BE2C (cell line): ENCODE data around the gene OXER1. TPM values are rescaled to one million over a fixed set of nuclear protein-coding genes. Genes with fewer than 3 reads are reported as not detected.
A peak's percentile ranks its signal among the peaks of the same experiment; 100 is the strongest.

ENCODE experiments used
- DNase-seq: peaks from one replicate; pipeline ENCODE4 v3.0.0-alpha.2; 2020
- H3K27me3 ChIP-seq: fragments of 250-450 bp; sonication (Bioruptor Pico); 2 replicates; pipeline ENCODE4 v1.5.1; 2020; ENCODE audit warnings: mild to moderate bottlenecking
- H3K36me3 ChIP-seq: fragments of 250-450 bp; sonication (Bioruptor Pico); 2 replicates; pipeline ENCODE4 v1.5.1; 2020; ENCODE audit warnings: mild to moderate bottlenecking
- H3K4me1 ChIP-seq: fragments of 250-450 bp; sonication (Bioruptor Pico); 2 replicates; pipeline ENCODE4 v1.5.1; 2020
- H3K4me3 ChIP-seq: 2 replicates; pipeline ENCODE4 v1.5.1; 2011; ENCODE audit warnings: low read depth, low read length
- H3K9me3 ChIP-seq: fragments of 250-450 bp; sonication (Bioruptor Pico); 2 replicates; pipeline ENCODE4 v1.5.1; 2020
- polyA plus RNA-seq: library from polyadenylated mRNA; unstranded; fragments of >200 nt; gene quantifications from one replicate; pipeline ENCODE4 v1.2.1, GENCODE V29; 2012; ENCODE audit warnings: low read depth, missing spikeins; ENCODE audit not compliant: insufficient read length, insufficient read depth
- TF ChIP-seq, protein P1 (sequence below): IDR thresholded peaks from 2 replicates; pipeline ENCODE4 v1.5.1; 2012; ENCODE audit warnings: mild to moderate bottlenecking, low read depth, low read length

The OXER1 gene, protein sequence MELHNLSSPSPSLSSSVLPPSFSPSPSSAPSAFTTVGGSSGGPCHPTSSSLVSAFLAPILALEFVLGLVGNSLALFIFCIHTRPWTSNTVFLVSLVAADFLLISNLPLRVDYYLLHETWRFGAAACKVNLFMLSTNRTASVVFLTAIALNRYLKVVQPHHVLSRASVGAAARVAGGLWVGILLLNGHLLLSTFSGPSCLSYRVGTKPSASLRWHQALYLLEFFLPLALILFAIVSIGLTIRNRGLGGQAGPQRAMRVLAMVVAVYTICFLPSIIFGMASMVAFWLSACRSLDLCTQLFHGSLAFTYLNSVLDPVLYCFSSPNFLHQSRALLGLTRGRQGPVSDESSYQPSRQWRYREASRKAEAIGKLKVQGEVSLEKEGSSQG
- polyA plus RNA-seq, result not detected

GRCh38 chr2:42764096-42764495, at the start of gene OXER1:
Gene OXER1 (minus strand): TSS chr2:42764135. CDS start chr2:42764062, 73 bp downstream.
- H3K4me3 ChIP-seq, result no peak within 1 kb of the TSS
- TF ChIP-seq, protein P1, sequence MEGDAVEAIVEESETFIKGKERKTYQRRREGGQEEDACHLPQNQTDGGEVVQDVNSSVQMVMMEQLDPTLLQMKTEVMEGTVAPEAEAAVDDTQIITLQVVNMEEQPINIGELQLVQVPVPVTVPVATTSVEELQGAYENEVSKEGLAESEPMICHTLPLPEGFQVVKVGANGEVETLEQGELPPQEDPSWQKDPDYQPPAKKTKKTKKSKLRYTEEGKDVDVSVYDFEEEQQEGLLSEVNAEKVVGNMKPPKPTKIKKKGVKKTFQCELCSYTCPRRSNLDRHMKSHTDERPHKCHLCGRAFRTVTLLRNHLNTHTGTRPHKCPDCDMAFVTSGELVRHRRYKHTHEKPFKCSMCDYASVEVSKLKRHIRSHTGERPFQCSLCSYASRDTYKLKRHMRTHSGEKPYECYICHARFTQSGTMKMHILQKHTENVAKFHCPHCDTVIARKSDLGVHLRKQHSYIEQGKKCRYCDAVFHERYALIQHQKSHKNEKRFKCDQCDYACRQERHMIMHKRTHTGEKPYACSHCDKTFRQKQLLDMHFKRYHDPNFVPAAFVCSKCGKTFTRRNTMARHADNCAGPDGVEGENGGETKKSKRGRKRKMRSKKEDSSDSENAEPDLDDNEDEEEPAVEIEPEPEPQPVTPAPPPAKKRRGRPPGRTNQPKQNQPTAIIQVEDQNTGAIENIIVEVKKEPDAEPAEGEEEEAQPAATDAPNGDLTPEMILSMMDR, result no peak
- H3K36me3 ChIP-seq, result no peaks in the 10 kb centered on the region
- no peak for DNase-seq
- H3K9me3 ChIP-seq, result no peaks in the 10 kb centered on the region
- H3K27me3 ChIP-seq, result no peaks in the 10 kb centered on the region
- no peaks in the 10 kb centered on the region; the same call in 1 of the 2 replicates for H3K4me1 ChIP-seq

- no peaks in the 10 kb centered on the region for H3K9me3 ChIP-seq
- TF ChIP-seq, protein P1, result peak; percentile 66
- no peak overlapping the region for H3K4me3 ChIP-seq
- H3K36me3 ChIP-seq, result no peaks in the 10 kb centered on the region
- H3K27me3 ChIP-seq, result no peaks in the 10 kb centered on the region
- DNase-seq, result no peak
- H3K4me1 ChIP-seq, result peaks cover 3% of the 10 kb centered on the region; the same call in 1 of the 2 replicates
Measured at GRCh38 chr2:42812899-42813479, 49.1 kb upstream of the OXER1 start.

DNA sequence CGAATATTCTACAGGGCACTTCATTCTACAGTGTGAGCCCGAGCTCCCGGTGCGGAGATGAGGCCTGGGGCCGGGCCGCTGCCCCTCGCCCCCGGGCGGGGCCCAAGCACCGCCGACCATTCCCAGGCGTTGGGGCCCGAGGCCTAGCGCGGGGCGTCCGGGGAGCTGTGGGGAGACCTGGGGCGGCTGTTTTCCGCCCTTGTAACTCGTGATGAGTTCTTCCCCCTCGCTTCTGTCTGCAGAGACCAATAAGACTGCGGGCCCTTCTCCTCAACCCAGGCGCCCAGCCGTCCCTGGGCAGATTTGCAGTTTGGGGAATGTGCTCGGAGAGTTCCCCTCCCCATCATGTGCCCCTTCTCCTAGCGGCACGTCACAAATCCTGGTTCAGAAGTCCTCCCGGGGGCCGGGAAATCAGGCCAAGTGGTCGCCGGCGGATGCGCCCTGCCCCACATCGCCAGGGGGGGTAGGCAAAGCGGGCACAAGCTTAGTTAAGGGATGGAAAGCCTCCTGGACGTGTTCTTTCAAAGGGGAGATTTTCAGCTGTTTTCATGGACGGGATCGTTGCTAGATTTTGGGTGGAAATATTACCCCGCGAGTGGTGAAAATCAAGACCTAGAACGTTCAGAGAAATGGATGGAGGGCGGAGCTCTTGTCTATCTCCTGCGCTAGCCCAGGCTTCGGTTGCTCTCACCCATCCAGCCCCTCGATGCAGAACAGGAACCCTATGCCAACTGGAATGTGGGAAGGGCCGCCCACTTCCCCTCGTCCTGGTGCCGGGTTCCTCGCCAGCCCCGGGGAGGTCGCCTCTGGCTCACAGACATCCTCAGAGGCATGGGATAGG, 47.3 kb upstream of the OXER1 start:
- Histone ChIP-seq H3K4me1 (peaks cover 3% of the 10 kb centered on the region; the same call in 1 of the 2 replicates), H3K4me3 (peak overlapping the region; percentile 75), H3K36me3 (no peaks in the 10 kb centered on the region), H3K27me3 (no peaks in the 10 kb centered on the region), H3K9me3 (no peaks in the 10 kb centered on the region)
- TF ChIP-seq, protein P1, result no peak
- DNase-seq, result peak; percentile 71

GRCh38 chr2:42810121-42810970, 46.4 kb upstream of the OXER1 start:
- peak; percentile 92 for DNase-seq
- H3K27me3 ChIP-seq, result no peaks in the 10 kb centered on the region
- H3K36me3 ChIP-seq, result no peaks in the 10 kb centered on the region
- TF ChIP-seq, protein P1, result no peak
- H3K4me1 ChIP-seq, result peaks cover 3% of the 10 kb centered on the region; the same call in 1 of the 2 replicates
- H3K9me3 ChIP-seq, result no peaks in the 10 kb centered on the region
- H3K4me3 ChIP-seq, result peak overlapping the region; percentile 75

- Histone ChIP-seq H3K36me3 (no peaks in the 10 kb centered on the region), H3K4me3 (peak overlapping the region; percentile 71), H3K27me3 (no peaks in the 10 kb centered on the region), H3K4me1 (peaks cover 3% of the 10 kb centered on the region; the same call in 1 of the 2 replicates), H3K9me3 (no peaks in the 10 kb centered on the region)
- TF ChIP-seq, protein P1, result peak; percentile 21; the same call in 1 of the 2 replicates
- DNase-seq, result peak; percentile 87
Measured at GRCh38 chr2:42809819-42810120, 45.8 kb upstream of the OXER1 start.
